ENCODE measurements around the gene TP53I13. TPM values are rescaled to one million over a fixed set of nuclear protein-coding genes. Genes with fewer than 3 reads are reported as not detected.

Gene TP53I13
- total and polyA plus RNA-seq, 2 of the 13 experiments (the other 11 are each of a cell fraction or from before 2014, with no cell fraction given), result 16.9 to 25.7 TPM

DNA sequence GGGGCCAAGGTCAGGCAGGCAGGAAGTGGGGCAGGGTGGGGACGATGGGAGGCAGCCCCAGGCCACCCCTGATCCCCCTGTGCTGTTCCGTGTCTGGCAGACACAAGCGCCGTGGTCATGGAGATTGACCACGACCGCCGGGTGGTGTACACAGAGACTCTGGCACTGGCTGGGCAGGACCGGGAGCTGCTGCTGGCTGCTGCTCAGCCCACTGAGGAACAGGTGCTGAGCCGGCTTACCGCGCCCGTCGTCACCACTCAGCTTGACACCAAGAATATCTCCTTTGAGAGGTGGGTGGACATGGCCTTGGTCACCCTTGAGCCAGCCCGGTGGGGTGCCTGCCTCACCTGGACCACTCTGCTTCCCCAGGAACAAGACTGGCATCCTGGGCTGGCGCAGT lies 40.5 kb downstream of the TP53I13 start (continued):
- TF ChIP-seq, protein P1, sequence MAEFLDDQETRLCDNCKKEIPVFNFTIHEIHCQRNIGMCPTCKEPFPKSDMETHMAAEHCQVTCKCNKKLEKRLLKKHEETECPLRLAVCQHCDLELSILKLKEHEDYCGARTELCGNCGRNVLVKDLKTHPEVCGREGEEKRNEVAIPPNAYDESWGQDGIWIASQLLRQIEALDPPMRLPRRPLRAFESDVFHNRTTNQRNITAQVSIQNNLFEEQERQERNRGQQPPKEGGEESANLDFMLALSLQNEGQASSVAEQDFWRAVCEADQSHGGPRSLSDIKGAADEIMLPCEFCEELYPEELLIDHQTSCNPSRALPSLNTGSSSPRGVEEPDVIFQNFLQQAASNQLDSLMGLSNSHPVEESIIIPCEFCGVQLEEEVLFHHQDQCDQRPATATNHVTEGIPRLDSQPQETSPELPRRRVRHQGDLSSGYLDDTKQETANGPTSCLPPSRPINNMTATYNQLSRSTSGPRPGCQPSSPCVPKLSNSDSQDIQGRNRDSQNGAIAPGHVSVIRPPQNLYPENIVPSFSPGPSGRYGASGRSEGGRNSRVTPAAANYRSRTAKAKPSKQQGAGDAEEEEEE (CRISPR knock-in tag; IDR thresholded peaks at IDR 0.05; ENCODE audit: borderline replicate concordance), result no peak

DNA sequence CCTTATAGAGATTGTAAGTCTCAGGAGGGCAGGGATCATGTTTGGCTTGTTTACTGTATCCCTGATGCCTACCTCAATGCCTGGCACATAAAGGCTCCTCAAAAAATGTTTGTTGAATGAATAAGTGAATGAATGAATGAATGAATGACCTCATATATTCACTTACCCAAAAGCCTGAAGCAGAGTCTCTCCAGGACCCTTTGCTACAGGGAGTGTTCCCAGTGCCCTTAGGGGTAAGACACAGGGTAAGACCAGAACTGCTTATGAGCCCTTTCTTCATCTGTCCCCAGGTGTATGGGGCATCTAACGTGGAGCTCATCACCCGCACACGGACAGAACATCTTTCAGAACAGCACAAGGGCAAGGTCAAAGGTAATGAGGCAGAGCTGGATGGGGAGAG lies 41.9 kb downstream of the TP53I13 start:
- no peak overlapping the region for H3K4me3 ChIP-seq (replicated peaks in 1 of 3; ENCODE audit: insufficient read depth in 1 of 3, low read depth in 2 of 3, low read length in 3 of 3)
- H3K79me2 ChIP-seq (ENCODE audit: insufficient read depth, low read length), result no peaks in the 10 kb centered on the region
- in situ Hi-C loops (cut with HindIII; ENCODE audit: extremely low pct_ligation_motif_present, low pct_unique_long_range_greater_than_20kb), result no loop called here
- H3K4me2 ChIP-seq (ENCODE audit: low read depth, low read length), result no peak overlapping the region
- no peak for DNase-seq (ENCODE audit: low spot score)
- H3K36me3 ChIP-seq (replicated peaks in 1 of 2; ENCODE audit: control insufficient read depth in 1 of 2, insufficient read depth in 2 of 2, low read length in 2 of 2), result no peaks in the 10 kb centered on the region
- peaks cover 6 to 19% of the 10 kb centered on the region in 2 experiments; a peak in 4 of 5 replicates for H3K27me3 ChIP-seq (ENCODE audit: control insufficient read depth in 1 of 2, insufficient read depth in 2 of 2, low read length in 2 of 2)
- no peak for FAIRE-seq
- peaks cover 27% of the 10 kb centered on the region for H3K4me1 ChIP-seq (ENCODE audit: insufficient read depth, low read length)
- BruUV-seq (replicated peaks), result no TSS peak
- H3K9ac ChIP-seq (ENCODE audit: insufficient read depth, low read depth, low read length), result no peak overlapping the region
- no peaks in the 10 kb centered on the region for H4K20me1 ChIP-seq (ENCODE audit: insufficient read depth, low read length)
- H2AFZ ChIP-seq (ENCODE audit: low read length), result no peak overlapping the region
- ChIA-PET CTCF (ENCODE audit: low intra/inter-chr PET ratio, low total read pairs) (no interaction called here), POLR2A (no interaction called here)
- no peak overlapping the region for H3K27ac ChIP-seq (ENCODE audit: extremely low read length, insufficient read depth, low read length)
- no peak for ATAC-seq
- no peaks in the 10 kb centered on the region for H3K9me3 ChIP-seq (ENCODE audit: low read length)
- WGBS (ENCODE audit: low lambda C conversion rate), result 43% methylated on average over 3 of the region's 3 CpGs
- intact Hi-C loops (cut with micrococcal nuclease; ENCODE audit: unreplicated experiment), result no loop called here
- TF ChIP-seq SYNCRIP (IDR thresholded peaks at IDR 0.05; ENCODE audit: insufficient read depth, low read depth, low read length) (no peak), ZBTB3 (CRISPR knock-in tag; IDR thresholded peaks at IDR 0.05; ENCODE audit: borderline replicate concordance, low read depth) (no peak), HDAC1 (CRISPR knock-in tag; IDR thresholded peaks at IDR 0.05) (no peak), ZBTB20 (CRISPR knock-in tag; IDR thresholded peaks at IDR 0.05; ENCODE audit: borderline replicate concordance, low read depth) (no peak), ZNF792 (CRISPR knock-in tag; IDR thresholded peaks at IDR 0.05) (no peak), MATR3 (CRISPR knock-in tag; IDR thresholded peaks at IDR 0.05) (no peak), BCL6 (CRISPR knock-in tag; IDR thresholded peaks at IDR 0.05) (no peak), ZSCAN12 (CRISPR knock-in tag; IDR thresholded peaks at IDR 0.05) (no peak), ZNF343 (CRISPR knock-in tag; IDR thresholded peaks at IDR 0.05) (no peak), ZNF562 (CRISPR knock-in tag; IDR thresholded peaks at IDR 0.05; ENCODE audit: borderline replicate concordance) (no peak)
- TF ChIP-seq, protein P2, sequence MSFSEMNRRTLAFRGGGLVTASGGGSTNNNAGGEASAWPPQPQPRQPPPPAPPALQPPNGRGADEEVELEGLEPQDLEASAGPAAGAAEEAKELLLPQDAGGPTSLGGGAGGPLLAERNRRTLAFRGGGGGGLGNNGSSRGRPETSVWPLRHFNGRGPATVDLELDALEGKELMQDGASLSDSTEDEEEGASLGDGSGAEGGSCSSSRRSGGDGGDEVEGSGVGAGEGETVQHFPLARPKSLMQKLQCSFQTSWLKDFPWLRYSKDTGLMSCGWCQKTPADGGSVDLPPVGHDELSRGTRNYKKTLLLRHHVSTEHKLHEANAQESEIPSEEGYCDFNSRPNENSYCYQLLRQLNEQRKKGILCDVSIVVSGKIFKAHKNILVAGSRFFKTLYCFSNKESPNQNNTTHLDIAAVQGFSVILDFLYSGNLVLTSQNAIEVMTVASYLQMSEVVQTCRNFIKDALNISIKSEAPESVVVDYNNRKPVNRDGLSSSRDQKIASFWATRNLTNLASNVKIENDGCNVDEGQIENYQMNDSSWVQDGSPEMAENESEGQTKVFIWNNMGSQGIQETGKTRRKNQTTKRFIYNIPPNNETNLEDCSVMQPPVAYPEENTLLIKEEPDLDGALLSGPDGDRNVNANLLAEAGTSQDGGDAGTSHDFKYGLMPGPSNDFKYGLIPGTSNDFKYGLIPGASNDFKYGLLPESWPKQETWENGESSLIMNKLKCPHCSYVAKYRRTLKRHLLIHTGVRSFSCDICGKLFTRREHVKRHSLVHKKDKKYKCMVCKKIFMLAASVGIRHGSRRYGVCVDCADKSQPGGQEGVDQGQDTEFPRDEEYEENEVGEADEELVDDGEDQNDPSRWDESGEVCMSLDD (CRISPR knock-in tag; IDR thresholded peaks at IDR 0.05; ENCODE audit: borderline replicate concordance), result no peak
- TF ChIP-seq, protein P3, sequence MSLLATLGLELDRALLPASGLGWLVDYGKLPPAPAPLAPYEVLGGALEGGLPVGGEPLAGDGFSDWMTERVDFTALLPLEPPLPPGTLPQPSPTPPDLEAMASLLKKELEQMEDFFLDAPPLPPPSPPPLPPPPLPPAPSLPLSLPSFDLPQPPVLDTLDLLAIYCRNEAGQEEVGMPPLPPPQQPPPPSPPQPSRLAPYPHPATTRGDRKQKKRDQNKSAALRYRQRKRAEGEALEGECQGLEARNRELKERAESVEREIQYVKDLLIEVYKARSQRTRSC (CRISPR knock-in tag; IDR thresholded peaks at IDR 0.05; ENCODE audit: low read depth), result no peak
- TF ChIP-seq, protein P4, sequence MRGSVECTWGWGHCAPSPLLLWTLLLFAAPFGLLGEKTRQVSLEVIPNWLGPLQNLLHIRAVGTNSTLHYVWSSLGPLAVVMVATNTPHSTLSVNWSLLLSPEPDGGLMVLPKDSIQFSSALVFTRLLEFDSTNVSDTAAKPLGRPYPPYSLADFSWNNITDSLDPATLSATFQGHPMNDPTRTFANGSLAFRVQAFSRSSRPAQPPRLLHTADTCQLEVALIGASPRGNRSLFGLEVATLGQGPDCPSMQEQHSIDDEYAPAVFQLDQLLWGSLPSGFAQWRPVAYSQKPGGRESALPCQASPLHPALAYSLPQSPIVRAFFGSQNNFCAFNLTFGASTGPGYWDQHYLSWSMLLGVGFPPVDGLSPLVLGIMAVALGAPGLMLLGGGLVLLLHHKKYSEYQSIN (CRISPR knock-in tag; IDR thresholded peaks at IDR 0.05; ENCODE audit: borderline replicate concordance), result no peak

All from HepG2 (cell line).